A673 (cell line): ENCODE measurements around the gene PPP1R3A.

Experiments used
- EZH2 ChIP-seq: fragments of 200-600 bp; sonication (generic); IDR thresholded peaks from 2 replicates; pipeline ENCODE4 v1.6.1; 2017; ENCODE audit warnings: borderline replicate concordance, low read depth, mild to moderate bottlenecking, mixed read lengths, antibody characterized with exemption, low read length; ENCODE audit not compliant: poor library complexity, severe bottlenecking
- TF ChIP-seq, protein P1 (sequence below): fragments of 300-800, 200-600 bp; sonication (generic); conservative IDR thresholded peaks from 2 replicates; pipeline ENCODE4 v1.5.1; 2017; ENCODE audit warnings: low read depth, mild to moderate bottlenecking, antibody characterized with exemption, low read length, moderate library complexity, mixed read lengths

DNA sequence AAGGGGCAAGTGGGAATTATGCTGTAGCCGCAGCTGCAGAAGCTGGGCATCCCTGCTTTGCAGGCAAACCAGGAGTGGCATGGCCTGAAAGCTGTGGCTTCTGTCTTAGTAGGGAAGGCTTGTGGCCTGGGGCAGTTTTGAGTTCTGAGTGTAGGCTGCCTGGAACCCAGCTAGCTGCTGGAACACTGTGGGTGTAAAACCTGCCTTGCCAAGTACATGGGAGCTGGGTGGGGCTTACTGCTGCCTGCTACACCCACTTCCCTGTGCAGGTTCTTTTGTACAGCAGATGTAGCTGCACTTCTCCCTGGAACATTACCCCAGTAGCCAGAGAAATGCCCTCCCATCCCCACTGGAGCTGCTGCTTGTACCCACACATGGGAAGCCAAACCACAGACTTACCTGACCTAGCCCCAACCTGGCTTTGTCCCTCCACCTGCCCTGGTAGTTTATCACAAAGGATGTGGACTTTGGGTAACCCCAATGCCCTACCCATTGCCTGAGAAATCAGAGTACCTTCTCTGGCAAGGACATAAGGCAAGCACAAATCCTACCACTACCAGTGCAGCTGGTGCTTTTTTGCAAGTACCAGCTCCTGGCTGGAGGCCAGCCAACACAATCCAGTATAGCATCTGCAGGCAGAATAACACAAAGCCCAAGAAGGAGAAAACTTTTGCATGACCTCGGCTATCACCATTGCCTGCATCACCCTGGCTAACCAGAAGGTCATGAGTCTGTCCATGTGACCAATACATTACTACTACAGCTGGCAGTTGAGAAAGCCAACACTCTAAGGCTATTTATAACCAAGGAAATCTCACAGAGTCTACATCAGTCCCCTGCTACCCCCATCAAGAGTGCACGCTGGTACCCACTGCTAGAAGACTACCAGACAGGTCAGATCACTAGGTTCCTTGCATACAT, 26.5 kb upstream of the PPP1R3A start:
- TF ChIP-seq, protein P1, sequence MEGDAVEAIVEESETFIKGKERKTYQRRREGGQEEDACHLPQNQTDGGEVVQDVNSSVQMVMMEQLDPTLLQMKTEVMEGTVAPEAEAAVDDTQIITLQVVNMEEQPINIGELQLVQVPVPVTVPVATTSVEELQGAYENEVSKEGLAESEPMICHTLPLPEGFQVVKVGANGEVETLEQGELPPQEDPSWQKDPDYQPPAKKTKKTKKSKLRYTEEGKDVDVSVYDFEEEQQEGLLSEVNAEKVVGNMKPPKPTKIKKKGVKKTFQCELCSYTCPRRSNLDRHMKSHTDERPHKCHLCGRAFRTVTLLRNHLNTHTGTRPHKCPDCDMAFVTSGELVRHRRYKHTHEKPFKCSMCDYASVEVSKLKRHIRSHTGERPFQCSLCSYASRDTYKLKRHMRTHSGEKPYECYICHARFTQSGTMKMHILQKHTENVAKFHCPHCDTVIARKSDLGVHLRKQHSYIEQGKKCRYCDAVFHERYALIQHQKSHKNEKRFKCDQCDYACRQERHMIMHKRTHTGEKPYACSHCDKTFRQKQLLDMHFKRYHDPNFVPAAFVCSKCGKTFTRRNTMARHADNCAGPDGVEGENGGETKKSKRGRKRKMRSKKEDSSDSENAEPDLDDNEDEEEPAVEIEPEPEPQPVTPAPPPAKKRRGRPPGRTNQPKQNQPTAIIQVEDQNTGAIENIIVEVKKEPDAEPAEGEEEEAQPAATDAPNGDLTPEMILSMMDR = no peak
- TF ChIP-seq EZH2 = no peak
